ENCODE measurements around the gene NECAB3. TPM values are rescaled to one million over a fixed set of nuclear protein-coding genes. Genes with fewer than 3 reads are reported as not detected.

NECAB3 gene
- total and polyA plus RNA-seq, 2 of the 13 experiments (the other 11 are each of a cell fraction or from before 2014, with no cell fraction given) = 61.5 to 65.5 TPM

GRCh38 chr20:33674294-33675135 is at the start of gene NECAB3 (continued):
- TF ChIP-seq ZNF556 (CRISPR knock-in tag; IDR thresholded peaks at IDR 0.05; ENCODE audit: borderline replicate concordance) = 0 out of 2 replicates have a peak, but pooled peaks have one; percentile 74
- TF ChIP-seq, protein P1, sequence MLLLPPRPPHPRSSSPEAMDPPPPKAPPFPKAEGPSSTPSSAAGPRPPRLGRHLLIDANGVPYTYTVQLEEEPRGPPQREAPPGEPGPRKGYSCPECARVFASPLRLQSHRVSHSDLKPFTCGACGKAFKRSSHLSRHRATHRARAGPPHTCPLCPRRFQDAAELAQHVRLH (CRISPR knock-in tag; IDR thresholded peaks at IDR 0.05; ENCODE audit: borderline replicate concordance, low read depth) = peak; percentile 90; the same call in 1 of the 2 replicates
- no peak for TF ChIP-seq TERF1 (CRISPR knock-in tag; IDR thresholded peaks at IDR 0.05)
- TF ChIP-seq ARNT2 (CRISPR knock-in tag; IDR thresholded peaks at IDR 0.05; ENCODE audit: low read depth) = peak; percentile 82; the same call in 1 of the 2 replicates
- TF ChIP-seq ZNF343 (CRISPR knock-in tag; IDR thresholded peaks at IDR 0.05) = peak; percentile 81; the same call in 1 of the 2 replicates
- TF ChIP-seq ZFP36L1 (CRISPR knock-in tag; IDR thresholded peaks at IDR 0.05) = no peak; the same call in 1 of the 2 replicates
- TF ChIP-seq, protein P2, sequence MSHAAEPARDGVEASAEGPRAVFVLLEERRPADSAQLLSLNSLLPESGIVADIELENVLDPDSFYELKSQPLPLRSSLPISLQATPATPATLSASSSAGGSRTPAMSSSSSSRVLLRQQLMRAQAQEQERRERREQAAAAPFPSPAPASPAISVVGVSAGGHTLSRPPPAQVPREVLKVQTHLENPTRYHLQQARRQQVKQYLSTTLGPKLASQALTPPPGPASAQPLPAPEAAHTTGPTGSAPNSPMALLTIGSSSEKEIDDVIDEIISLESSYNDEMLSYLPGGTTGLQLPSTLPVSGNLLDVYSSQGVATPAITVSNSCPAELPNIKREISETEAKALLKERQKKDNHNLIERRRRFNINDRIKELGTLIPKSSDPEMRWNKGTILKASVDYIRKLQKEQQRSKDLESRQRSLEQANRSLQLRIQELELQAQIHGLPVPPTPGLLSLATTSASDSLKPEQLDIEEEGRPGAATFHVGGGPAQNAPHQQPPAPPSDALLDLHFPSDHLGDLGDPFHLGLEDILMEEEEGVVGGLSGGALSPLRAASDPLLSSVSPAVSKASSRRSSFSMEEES (CRISPR knock-in tag; IDR thresholded peaks at IDR 0.05) = peak; percentile 52; the same call in 1 of the 2 replicates
- TF ChIP-seq ZNF44 (CRISPR knock-in tag; IDR thresholded peaks at IDR 0.05) = peak; percentile 50; the same call in 1 of the 2 replicates
- peak; percentile 69; the same call in 1 of the 2 replicates for TF ChIP-seq THAP7 (CRISPR knock-in tag; IDR thresholded peaks at IDR 0.05)
- TF ChIP-seq ZEB1 (IDR thresholded peaks at IDR 0.05; ENCODE audit: insufficient replicate concordance, low read depth) = no peak
- TF ChIP-seq ETV6 (CRISPR knock-in tag; conservative IDR thresholded peaks at IDR 0.05) = peak; percentile 58; the same call in 1 of the 2 replicates
- TF ChIP-seq BRD4 (CRISPR knock-in tag; IDR thresholded peaks at IDR 0.05) = peak; percentile 68; the same call in 1 of the 2 replicates
- TF ChIP-seq ZNF720 (CRISPR knock-in tag; IDR thresholded peaks at IDR 0.05) = peak; percentile 86; the same call in 1 of the 2 replicates
- no peak for TF ChIP-seq ZNF234 (CRISPR knock-in tag; conservative IDR thresholded peaks at IDR 0.05)
- TF ChIP-seq NR0B2 (CRISPR knock-in tag; IDR thresholded peaks at IDR 0.05) = 0 out of 2 replicates have a peak, but pooled peaks have one; percentile 2
- no peak for TF ChIP-seq ATF7 (IDR thresholded peaks at IDR 0.05)
- peak; percentile 67; the same call in 1 of the 2 replicates for TF ChIP-seq ATF7 (CRISPR knock-in tag; IDR thresholded peaks at IDR 0.05)
- no peak for TF ChIP-seq ZNF652 (CRISPR knock-in tag; IDR thresholded peaks at IDR 0.05; ENCODE audit: borderline replicate concordance, low read depth)
- no peak for TF ChIP-seq RFX5 (IDR thresholded peaks at IDR 0.05; ENCODE audit: low read depth, low read length)
- TF ChIP-seq, protein P3, sequence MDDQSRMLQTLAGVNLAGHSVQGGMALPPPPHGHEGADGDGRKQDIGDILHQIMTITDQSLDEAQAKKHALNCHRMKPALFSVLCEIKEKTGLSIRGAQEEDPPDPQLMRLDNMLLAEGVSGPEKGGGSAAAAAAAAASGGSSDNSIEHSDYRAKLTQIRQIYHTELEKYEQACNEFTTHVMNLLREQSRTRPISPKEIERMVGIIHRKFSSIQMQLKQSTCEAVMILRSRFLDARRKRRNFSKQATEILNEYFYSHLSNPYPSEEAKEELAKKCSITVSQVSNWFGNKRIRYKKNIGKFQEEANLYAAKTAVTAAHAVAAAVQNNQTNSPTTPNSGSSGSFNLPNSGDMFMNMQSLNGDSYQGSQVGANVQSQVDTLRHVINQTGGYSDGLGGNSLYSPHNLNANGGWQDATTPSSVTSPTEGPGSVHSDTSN (CRISPR knock-in tag; IDR thresholded peaks at IDR 0.05; ENCODE audit: borderline replicate concordance) = peak; percentile 68; the same call in 1 of the 2 replicates
- peak; percentile 75; the same call in 1 of the 2 replicates for TF ChIP-seq REL (CRISPR knock-in tag; conservative IDR thresholded peaks at IDR 0.05)
- TF ChIP-seq CBX5 (CRISPR knock-in tag; IDR thresholded peaks at IDR 0.05; ENCODE audit: borderline replicate concordance) = peak; percentile 59; the same call in 1 of the 2 replicates
